GM18861 (cell line): ENCODE measurements around the gene MCF2L.
"Not testable (repeated sequence)": the region's sequence is repeated elsewhere in the genome, so short reads cannot be mapped to it uniquely, and the experiment has no call there.

ENCODE experiments used
- ATAC-seq: cut with Tn5 transposase; IDR thresholded peaks from one replicate; pipeline ENCODE4 v1.9.1; 2021; ENCODE audit not compliant: unreplicated experiment

Gene MCF2L

GRCh38 chr13:113077953-113078901 lies 109.2 kb downstream of the MCF2L start:
- ATAC-seq, result no peak

- no peak for ATAC-seq
These were observed 110.1 kb downstream of the MCF2L start for GRCh38 chr13:113078902-113079780.

- ATAC-seq, result not testable (repeated sequence)
These were observed 110.7 kb downstream of the MCF2L start for GRCh38 chr13:113079781-113080080.

GRCh38 chr13:113080361-113080831 lies 111.4 kb downstream of the MCF2L start:
- no peak for ATAC-seq

GRCh38 chr13:113080901-113081521 lies 112.0 kb downstream of the MCF2L start:
- no peak for ATAC-seq

- no peak for ATAC-seq
These were observed 113.4 kb downstream of the MCF2L start for GRCh38 chr13:113082198-113083021.

- no peak for ATAC-seq
These were observed 114.0 kb downstream of the MCF2L start for GRCh38 chr13:113083022-113083373.

- no peak for ATAC-seq
These were observed 114.5 kb downstream of the MCF2L start for GRCh38 chr13:113083402-113084061.

- ATAC-seq, result no peak
These were observed 115.3 kb downstream of the MCF2L start for GRCh38 chr13:113084094-113084942.

- ATAC-seq, result no peak
These were observed 116.0 kb downstream of the MCF2L start for GRCh38 chr13:113084943-113085540.

GRCh38 chr13:113086031-113086750 lies 117.2 kb downstream of the MCF2L start:
- ATAC-seq, result no peak

GRCh38 chr13:113086991-113087922 lies 118.2 kb downstream of the MCF2L start:
- no peak for ATAC-seq

- ATAC-seq, result no peak
These were observed 119.1 kb downstream of the MCF2L start for GRCh38 chr13:113087923-113088690.

GRCh38 chr13:113088691-113089020 lies 119.6 kb downstream of the MCF2L start:
- no peak for ATAC-seq

- no peak for ATAC-seq
These were observed 120.8 kb downstream of the MCF2L start for GRCh38 chr13:113089693-113090414.

GRCh38 chr13:113090415-113090770 lies 121.4 kb downstream of the MCF2L start:
- no peak for ATAC-seq
